Breast epithelium (tissue), 3 donors: ENCODE results near the gene ANTXRL.

Experiments used
- POLR2A ChIP-seq: fragments of 450-650 bp; IDR thresholded peaks from one replicate; pipeline ENCODE4 v1.6.1; 2016; ENCODE audit warnings: antibody characterized with exemption, mild to moderate bottlenecking, moderate library complexity
- POLR2AphosphoS5 ChIP-seq, 3 donors: sonication (generic); formaldehyde crosslinking; IDR thresholded peaks; one replicate each; pipeline ENCODE4 v1.6.1; 2017; ENCODE audit warnings: antibody characterized with exemption in 3 of 3
- TF ChIP-seq, protein P1 (sequence below), 3 donors: fragments of 450-650 bp; IDR thresholded peaks; one replicate each; pipeline ENCODE4 v1.5.1; 2016 to 2017; ENCODE audit warnings: antibody characterized with exemption in 3 of 3, mild to moderate bottlenecking in 3 of 3, moderate library complexity in 3 of 3

DNA sequence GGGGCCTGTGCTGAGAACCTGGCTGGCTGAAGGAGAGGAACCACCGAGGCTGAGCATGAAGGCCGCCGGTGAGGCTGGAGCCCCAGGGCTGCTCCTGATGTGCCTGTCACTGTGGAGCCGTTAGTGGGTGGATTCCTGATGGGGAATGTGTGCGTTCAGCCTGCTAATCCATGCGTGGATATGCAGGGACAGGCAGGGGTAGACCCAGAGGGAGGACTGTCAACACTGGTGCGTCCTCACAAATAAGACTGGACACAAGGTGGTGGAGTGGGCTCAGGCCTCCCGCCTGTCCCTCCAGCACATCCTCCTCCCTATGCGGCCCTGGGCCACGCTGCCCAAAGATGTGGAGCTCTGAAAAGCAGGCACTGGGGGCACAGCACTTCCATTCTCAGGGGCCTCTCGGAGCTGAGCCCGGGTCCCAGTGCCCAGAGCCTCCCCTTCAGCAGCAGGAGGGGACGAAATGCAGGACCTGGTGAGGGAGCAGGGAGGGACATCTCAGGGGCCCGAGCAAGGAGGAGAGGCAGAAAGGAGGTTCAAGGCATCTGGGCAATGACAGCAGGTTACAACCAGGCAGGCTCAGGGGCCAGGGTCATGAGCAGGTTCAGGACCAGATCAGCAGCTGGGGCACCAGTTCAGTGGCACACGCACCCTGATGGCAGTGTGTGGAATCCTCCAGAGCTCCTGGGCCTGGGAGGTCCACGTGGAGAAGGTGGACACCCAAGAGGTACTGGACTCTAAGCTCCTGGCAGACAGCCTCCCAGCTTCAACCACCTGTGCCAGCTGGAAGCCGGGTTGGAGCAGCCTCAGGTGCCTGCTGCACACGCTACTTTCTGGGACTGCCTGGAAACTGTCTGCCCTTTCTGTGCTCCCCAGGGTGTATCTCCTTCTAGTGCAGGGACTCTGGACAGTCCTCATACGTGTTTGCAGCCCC lies 33.5 kb upstream of the ANTXRL start:
- TF ChIP-seq, protein P1, sequence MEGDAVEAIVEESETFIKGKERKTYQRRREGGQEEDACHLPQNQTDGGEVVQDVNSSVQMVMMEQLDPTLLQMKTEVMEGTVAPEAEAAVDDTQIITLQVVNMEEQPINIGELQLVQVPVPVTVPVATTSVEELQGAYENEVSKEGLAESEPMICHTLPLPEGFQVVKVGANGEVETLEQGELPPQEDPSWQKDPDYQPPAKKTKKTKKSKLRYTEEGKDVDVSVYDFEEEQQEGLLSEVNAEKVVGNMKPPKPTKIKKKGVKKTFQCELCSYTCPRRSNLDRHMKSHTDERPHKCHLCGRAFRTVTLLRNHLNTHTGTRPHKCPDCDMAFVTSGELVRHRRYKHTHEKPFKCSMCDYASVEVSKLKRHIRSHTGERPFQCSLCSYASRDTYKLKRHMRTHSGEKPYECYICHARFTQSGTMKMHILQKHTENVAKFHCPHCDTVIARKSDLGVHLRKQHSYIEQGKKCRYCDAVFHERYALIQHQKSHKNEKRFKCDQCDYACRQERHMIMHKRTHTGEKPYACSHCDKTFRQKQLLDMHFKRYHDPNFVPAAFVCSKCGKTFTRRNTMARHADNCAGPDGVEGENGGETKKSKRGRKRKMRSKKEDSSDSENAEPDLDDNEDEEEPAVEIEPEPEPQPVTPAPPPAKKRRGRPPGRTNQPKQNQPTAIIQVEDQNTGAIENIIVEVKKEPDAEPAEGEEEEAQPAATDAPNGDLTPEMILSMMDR (IDR thresholded peaks at IDR 0.05): no peak
- TF ChIP-seq POLR2AphosphoS5 (IDR thresholded peaks at IDR 0.05) (no peak), POLR2A (no peak)
